A673 (cell line): ENCODE data around the gene THBS2. TPM values are rescaled to one million over a fixed set of nuclear protein-coding genes. Genes with fewer than 3 reads are reported as not detected.

Source experiments
- BruUV-seq: library from RNA; stranded (reverse); fragments of 400-500 nt; replicated peaks from 2 replicates; lab custom pipeline; 2021; lab: Mats Ljungman, UMichigan
- CTCF ChIA-PET: fragments of 300-600 bp; sonication (Branson Sonifier 250); formaldehyde crosslinking; loops from one replicate; lab custom pipeline; 2022; ENCODE audit warnings: antibody characterized with exemption; lab: Charles Lee
- POLR2A ChIA-PET: fragments of 300-600 bp; sonication (Branson Sonifier 250); formaldehyde crosslinking; loops from one replicate; lab custom pipeline; 2022; ENCODE audit warnings: antibody characterized with exemption; ENCODE audit not compliant: low non-redundant PET; lab: Charles Lee
- DNase-seq: peaks from one replicate; pipeline ENCODE4 v3.0.0-alpha.2; 2015; ENCODE audit warnings: low spot score
- H3K27ac ChIP-seq: fragments of 200-600 bp; sonication (generic); 2 replicates; pipeline ENCODE4 v1.5.1; 2016; ENCODE audit warnings: mixed run types, low read depth, mild to moderate bottlenecking, mixed read lengths, antibody characterized with exemption, low read length; ENCODE audit not compliant: poor library complexity, severe bottlenecking
- H3K27me3 ChIP-seq: fragments of 200-600 bp; sonication (generic); replicated peaks from 2 replicates; pipeline ENCODE4 v1.6.1; 2017; ENCODE audit warnings: mixed run types, low read depth, mild to moderate bottlenecking, mixed read lengths, antibody characterized with exemption, low read length; ENCODE audit not compliant: insufficient read depth, poor library complexity
- H3K36me3 ChIP-seq: fragments of 200-600 bp; sonication (generic); 2 replicates; pipeline ENCODE4 v1.6.1; 2016; ENCODE audit warnings: mixed run types, mild to moderate bottlenecking, mixed read lengths, antibody characterized with exemption, low read length; ENCODE audit not compliant: insufficient read depth, poor library complexity, severe bottlenecking
- H3K4me1 ChIP-seq: fragments of 200-600 bp; sonication (generic); 2 replicates; pipeline ENCODE4 v1.6.1; 2017; ENCODE audit warnings: mixed run types, mild to moderate bottlenecking, mixed read lengths, antibody characterized with exemption, low read length; ENCODE audit not compliant: insufficient read depth, poor library complexity, severe bottlenecking
- H3K4me3 ChIP-seq: fragments of 200-600 bp; sonication (generic); 2 replicates; pipeline ENCODE4 v1.5.1; 2016; ENCODE audit warnings: low read depth, mixed run types, mild to moderate bottlenecking, mixed read lengths, low read length; ENCODE audit not compliant: poor library complexity, severe bottlenecking
- H3K9me3 ChIP-seq: fragments of 200-600 bp; sonication (generic); 2 replicates; pipeline ENCODE4 v1.6.1; 2016; ENCODE audit warnings: mixed run types, low read depth, mild to moderate bottlenecking, mixed read lengths, antibody characterized with exemption, low read length; ENCODE audit not compliant: poor library complexity, severe bottlenecking
- CTCF ChIP-seq: fragments of 300-800, 200-600 bp; sonication (generic); conservative IDR thresholded peaks from 2 replicates; pipeline ENCODE4 v1.5.1; 2017; ENCODE audit warnings: low read depth, mild to moderate bottlenecking, antibody characterized with exemption, low read length, moderate library complexity, mixed read lengths
- EZH2 ChIP-seq: fragments of 200-600 bp; sonication (generic); IDR thresholded peaks from 2 replicates; pipeline ENCODE4 v1.6.1; 2017; ENCODE audit warnings: borderline replicate concordance, low read depth, mild to moderate bottlenecking, mixed read lengths, antibody characterized with exemption, low read length; ENCODE audit not compliant: poor library complexity, severe bottlenecking
- intact Hi-C: fragments of 100-400 bp; cut with micrococcal nuclease; formaldehyde crosslinking; loops from one replicate; pipeline ENCODE4 v1.10.0; 2022; ENCODE audit not compliant: unreplicated experiment
- total RNA-seq: library from RNA; stranded (reverse); gene quantifications from 2 replicates; pipeline ENCODE4 v1.2.3, GENCODE V29; 2021

Gene THBS2
- total RNA-seq, 1 experiment from 2014 or later: 0.13 TPM

DNA sequence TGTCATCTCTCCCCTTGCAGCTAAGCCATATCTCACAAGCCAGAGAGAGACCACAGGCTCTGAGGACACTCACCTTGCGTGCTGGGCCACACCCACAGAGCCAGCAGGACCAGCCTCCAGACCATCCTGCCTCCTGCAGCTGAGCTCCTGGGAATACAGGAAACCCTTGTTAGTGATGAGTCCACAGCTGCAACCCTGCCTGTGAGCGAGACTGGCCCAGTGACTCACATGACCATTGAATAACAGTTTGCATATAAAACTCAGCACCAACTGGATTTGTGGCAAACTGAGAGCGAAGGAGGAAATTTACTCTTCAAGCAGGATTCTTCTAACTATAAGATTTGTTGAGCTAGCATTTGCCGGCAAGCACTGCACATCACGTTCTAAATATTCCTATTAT, 3.0 kb downstream of the THBS2 start:
- intact Hi-C loops: no loop called here
- H3K4me3 ChIP-seq: no peak overlapping the region

GRCh38 chr6:169249057-169249456, 4.6 kb downstream of the THBS2 start:
- Histone ChIP-seq H3K27ac (no peak overlapping the region), H3K4me1 (peaks cover 3% of the 10 kb centered on the region), H3K9me3 (no peaks in the 10 kb centered on the region), H3K27me3 (peaks cover 25% of the 10 kb centered on the region), H3K36me3 (no peaks in the 10 kb centered on the region), H3K4me3 (no peak overlapping the region)
- TF ChIP-seq EZH2 (no peak), CTCF (no peak)
- ChIA-PET CTCF (interaction anchor here (0.6 kb wide), 1 partner anchor 353 kb away, joined by 4 read pairs; no protein-coding TSS in a partner anchor), POLR2A (no interaction called here)
- no TSS peak for BruUV-seq
- intact Hi-C loops: no loop called here
- DNase-seq: no peak

More for the DNA sequence above, 3.0 kb downstream of the THBS2 start:
- peaks cover 3% of the 10 kb centered on the region for H3K4me1 ChIP-seq
- H3K36me3 ChIP-seq: no peaks in the 10 kb centered on the region
- TF ChIP-seq EZH2: no peak
- no peak for TF ChIP-seq CTCF
- peaks cover 35% of the 10 kb centered on the region for H3K27me3 ChIP-seq
- BruUV-seq: no TSS peak
- no peaks in the 10 kb centered on the region for H3K9me3 ChIP-seq
- ChIA-PET POLR2A (no interaction called here), CTCF (no interaction called here)
- no peak overlapping the region for H3K27ac ChIP-seq
- DNase-seq: no peak

- DNase-seq: no peak
- TF ChIP-seq EZH2 (no peak), CTCF (no peak)
- H3K36me3 ChIP-seq: no peaks in the 10 kb centered on the region
- peaks cover 20% of the 10 kb centered on the region for H3K27me3 ChIP-seq
- no peaks in the 10 kb centered on the region for H3K9me3 ChIP-seq
- no TSS peak for BruUV-seq
- intact Hi-C loops: no loop called here
- no peak overlapping the region for H3K4me3 ChIP-seq
- no peak overlapping the region for H3K27ac ChIP-seq
- ChIA-PET POLR2A (no interaction called here), CTCF (no interaction called here)
- no peaks in the 10 kb centered on the region for H3K4me1 ChIP-seq
Measured at GRCh38 chr6:169248521-169248971, 5.1 kb downstream of the THBS2 start.
